Sigmoid colon (tissue), 7 donors: ENCODE measurements around the gene ATL2. TPM values are rescaled to one million over a fixed set of nuclear protein-coding genes. Genes with fewer than 3 reads are reported as not detected.

ENCODE experiments used
- DNase-seq: peaks from one replicate; pipeline ENCODE4 v3.0.0-alpha.2; 2019
- H3K27ac ChIP-seq, 4 donors: fragments of 200-600 bp; sonication (generic); one replicate each; pipeline ENCODE4 v1.5.1; 2016 to 2019; ENCODE audit warnings: mild to moderate bottlenecking in 1 of 4
- H3K27me3 ChIP-seq, 3 donors: fragments of 200-600 bp; sonication (generic); one replicate each; pipeline ENCODE4 v1.5.1; 2019; ENCODE audit warnings: mild to moderate bottlenecking in 1 of 3
- H3K36me3 ChIP-seq, 4 donors: fragments of 200-600 bp; sonication (generic); one replicate each; pipeline ENCODE4 v1.5.1; 2016 to 2019
- H3K4me1 ChIP-seq, 4 donors: fragments of 200-600 bp; sonication (generic); one replicate each; pipeline ENCODE4 v1.5.1; 2017 to 2019
- H3K4me3 ChIP-seq, 4 donors: fragments of 200-600 bp; sonication (generic); one replicate each; pipeline ENCODE4 v1.5.1; 2017 to 2019; ENCODE audit warnings: mild to moderate bottlenecking in 2 of 4, moderate library complexity in 1 of 4
- H3K9me3 ChIP-seq, 4 donors: fragments of 200-600 bp in 3 of 4; sonication (generic) in 3 of 4; one replicate each; pipeline versions ENCODE4 v1.5.1 to v1.6.1; 2013 to 2019
- CTCF ChIP-seq, 4 experiments: fragments of 450-650 bp in 3 of 4; fragments of 200-600 bp in 1 of 4; IDR thresholded peaks; one replicate each; pipeline ENCODE4 v1.5.1; 2016 to 2019; ENCODE audit warnings: antibody characterized with exemption in 4 of 4, mild to moderate bottlenecking in 3 of 4, moderate library complexity in 2 of 4
- EP300 ChIP-seq, 4 donors: sonication (generic); formaldehyde crosslinking; IDR thresholded peaks; one replicate each; pipeline ENCODE4 v1.6.1; 2017; ENCODE audit warnings: antibody characterized with exemption in 4 of 4
- POLR2A ChIP-seq, 2 donors: fragments of 450-650 bp; IDR thresholded peaks; one replicate each; pipeline ENCODE4 v1.6.1; 2016; ENCODE audit warnings: antibody characterized with exemption in 2 of 2, mild to moderate bottlenecking in 2 of 2, moderate library complexity in 2 of 2
- POLR2AphosphoS5 ChIP-seq, 4 donors: sonication (generic); formaldehyde crosslinking; IDR thresholded peaks; one replicate each; pipeline ENCODE4 v1.6.1; 2017; ENCODE audit warnings: antibody characterized with exemption in 4 of 4
- WGBS, 2 donors: extraction: QIAGEN DNeasy Blood & Tissue Kit; methylation state at CpG; one replicate each; pipeline ENCODE4 v1.1.7; 2013; 5-methylcytosine and 5-hydroxymethylcytosine counted together
- intact Hi-C: fragments of 100-400 bp; cut with DNase I; formaldehyde crosslinking; loops from one replicate; pipeline ENCODE4 v1.15.1; 2023
- polyA plus RNA-seq, 3 donors: library from polyadenylated mRNA; stranded (reverse); fragments of 200-250 nt; gene quantifications; one replicate each; pipeline ENCODE4 v1.2.3, GENCODE V29; 2013
- total RNA-seq, 4 donors: library from RNA; depleted of rRNA; stranded (reverse); fragments of >200 nt; gene quantifications; one replicate each; pipeline ENCODE4 v1.1.0, GENCODE V29; 2016
- donor health status: healthy with polysubstance abuse.
- donor health status: Bipolar disorder and iron deficiency.
- donor health status: healthy.

Gene ATL2
- total and polyA plus RNA-seq, 7 donors, result 12.7 to 271 (median 176) TPM

DNA sequence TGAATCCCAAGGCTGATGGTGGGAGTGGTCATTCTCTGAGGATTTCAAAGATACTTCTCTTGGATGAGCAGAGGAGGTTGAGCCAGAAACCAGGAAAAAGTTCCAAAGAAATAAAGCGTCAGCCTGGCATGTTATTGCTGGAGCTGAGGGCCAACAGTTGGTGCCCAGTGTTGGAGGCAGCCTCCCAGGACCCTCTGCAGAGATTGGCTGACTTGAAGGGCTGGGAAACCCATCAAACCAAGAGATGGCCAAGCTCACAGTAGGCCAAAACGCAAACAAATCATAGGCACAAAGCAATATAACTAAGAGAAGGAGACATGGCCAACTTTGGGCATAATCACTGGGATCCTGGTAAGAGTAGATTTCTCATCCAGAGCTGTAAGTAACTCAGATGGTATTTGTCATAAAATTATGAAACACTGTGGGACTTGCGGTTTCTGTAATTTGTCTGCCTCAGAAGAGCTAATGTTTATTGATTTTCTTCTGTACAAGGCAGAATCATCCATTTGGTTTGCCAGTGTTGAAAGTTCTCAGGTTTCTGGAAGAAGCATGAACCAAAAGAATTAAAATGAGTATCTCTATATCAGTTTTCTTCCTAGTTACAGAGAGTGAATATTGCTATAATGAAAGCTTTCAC is 108.3 kb downstream of the ATL2 start:
- no peak overlapping the region for H3K27ac ChIP-seq
- H3K36me3 ChIP-seq, result no peaks in the 10 kb centered on the region
- DNase-seq, result no peak
- no peaks in the 10 kb centered on the region for H3K4me1 ChIP-seq
- H3K4me3 ChIP-seq, result no peak overlapping the region
- 96 to 98% methylated on average over 3 of the region's 3 CpGs for WGBS, 2 donors
- TF ChIP-seq POLR2A (IDR thresholded peaks at IDR 0.05), result no peak
- no peaks in the 10 kb centered on the region for H3K9me3 ChIP-seq
- intact Hi-C loops, result no loop called here
- H3K27me3 ChIP-seq, result no peaks in the 10 kb centered on the region

GRCh38 chr2:38268001-38268400 is 109.1 kb downstream of the ATL2 start:
- H3K27me3 ChIP-seq, result no peaks in the 10 kb centered on the region
- H3K4me3 ChIP-seq, result no peak overlapping the region
- no peaks in the 10 kb centered on the region for H3K36me3 ChIP-seq
- intact Hi-C loops, result no loop called here
- no peaks in the 10 kb centered on the region for H3K9me3 ChIP-seq
- no peak overlapping the region for H3K27ac ChIP-seq
- no peak for DNase-seq
- H3K4me1 ChIP-seq, result no peaks in the 10 kb centered on the region
- no peak for TF ChIP-seq EP300 (IDR thresholded peaks at IDR 0.05)
- no peak for TF ChIP-seq POLR2A (IDR thresholded peaks at IDR 0.05)
- TF ChIP-seq POLR2AphosphoS5 (IDR thresholded peaks at IDR 0.05), result no peak
- no peak for TF ChIP-seq CTCF (IDR thresholded peaks at IDR 0.05)
- WGBS, 2 donors, result 95 to 96% methylated on average over 2 of the region's 2 CpGs

DNA sequence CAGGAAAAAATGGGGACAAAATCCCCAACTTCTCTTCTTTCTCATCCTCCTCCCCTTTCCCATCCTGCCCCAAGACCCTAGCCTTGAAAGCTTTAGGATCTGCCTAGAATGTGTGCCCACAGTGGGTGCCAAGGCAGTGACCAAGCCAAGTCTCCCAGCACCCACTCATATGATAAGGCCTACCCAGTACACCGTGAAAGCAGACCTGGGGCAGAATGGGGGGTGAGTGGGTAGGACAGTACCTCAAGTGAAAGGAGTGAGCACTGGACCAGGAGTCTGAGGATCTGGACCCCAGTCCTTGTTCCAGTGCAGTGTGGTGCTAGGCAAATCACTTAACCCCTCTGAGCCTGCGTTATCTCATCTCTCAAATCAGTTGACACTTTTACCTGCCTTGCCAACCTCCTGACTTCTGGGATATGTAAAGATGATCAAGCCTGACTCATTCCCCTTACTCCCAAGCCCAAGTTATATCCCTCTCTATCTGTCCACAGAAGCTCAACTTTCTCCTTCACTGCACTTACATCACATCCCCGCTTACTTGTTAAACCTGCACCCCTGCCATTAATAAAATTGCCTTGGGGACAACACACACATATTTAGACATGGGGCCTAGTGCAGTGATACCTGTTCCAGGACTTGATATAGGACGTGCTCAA is 109.7 kb downstream of the ATL2 start:
- Histone ChIP-seq H3K4me3 (no peak overlapping the region), H3K9me3 (no peaks in the 10 kb centered on the region), H3K27ac (no peak overlapping the region), H3K36me3 (no peaks in the 10 kb centered on the region), H3K4me1 (no peaks in the 10 kb centered on the region), H3K27me3 (no peaks in the 10 kb centered on the region)
- no peak for DNase-seq
- intact Hi-C loops, result no loop called here
- TF ChIP-seq POLR2A (IDR thresholded peaks at IDR 0.05) (no peak), EP300 (IDR thresholded peaks at IDR 0.05) (no peak), CTCF (IDR thresholded peaks at IDR 0.05) (no peak), POLR2AphosphoS5 (IDR thresholded peaks at IDR 0.05) (no peak)
- 95 to 96% methylated on average over 4 of the region's 4 CpGs for WGBS, 2 donors

GRCh38 chr2:38266382-38267061 is 110.6 kb downstream of the ATL2 start:
- H3K9me3 ChIP-seq, result no peaks in the 10 kb centered on the region
- H3K27ac ChIP-seq, result no peak overlapping the region
- no peaks in the 10 kb centered on the region for H3K27me3 ChIP-seq
- no peak overlapping the region for H3K4me3 ChIP-seq
- H3K36me3 ChIP-seq, result no peaks in the 10 kb centered on the region
- DNase-seq, result no peak
- intact Hi-C loops, result no loop called here
- no peak for TF ChIP-seq CTCF (IDR thresholded peaks at IDR 0.05)
- TF ChIP-seq POLR2AphosphoS5 (IDR thresholded peaks at IDR 0.05), result no peak
- 85 to 87% methylated on average over 3 of the region's 3 CpGs for WGBS, 2 donors
- no peaks in the 10 kb centered on the region for H3K4me1 ChIP-seq

- Histone ChIP-seq H3K27ac (no peak overlapping the region), H3K36me3 (no peaks in the 10 kb centered on the region), H3K27me3 (no peaks in the 10 kb centered on the region), H3K4me1 (no peaks in the 10 kb centered on the region), H3K9me3 (no peaks in the 10 kb centered on the region), H3K4me3 (no peak overlapping the region)
- intact Hi-C loops, result no loop called here
- TF ChIP-seq POLR2A (IDR thresholded peaks at IDR 0.05), result no peak
- 86 to 93% methylated on average over 3 of the region's 3 CpGs for WGBS, 2 donors
- no peak for DNase-seq
Observed at GRCh38 chr2:38265461-38265860, 111.6 kb downstream of the ATL2 start.
